IPS DF 6.9 (cell line): Measurements from ENCODE around the gene OR13J1.
A peak's percentile ranks its signal among the peaks of the same experiment; 100 is the strongest.

ENCODE experiments used
- DNase-seq: peaks from one replicate; pipeline ENCODE4 v3.0.0-alpha.2; 2013; ENCODE audit warnings: low read depth, low spot score
- H3K27ac ChIP-seq: one replicate; pipeline ENCODE4 v1.5.1; 2013; ENCODE audit warnings: low read length, control low read depth
- H3K27me3 ChIP-seq: 2 replicates; pipeline ENCODE4 v1.6.1; 2013; ENCODE audit warnings: mild to moderate bottlenecking, low read length; ENCODE audit not compliant: control insufficient read depth, insufficient read depth
- H3K36me3 ChIP-seq: 2 replicates; pipeline ENCODE4 v1.6.1; 2013; ENCODE audit warnings: low read length; ENCODE audit not compliant: control insufficient read depth, insufficient read depth
- H3K4me1 ChIP-seq: 2 replicates; pipeline ENCODE4 v1.6.1; 2013; ENCODE audit warnings: low read length; ENCODE audit not compliant: control insufficient read depth, insufficient read depth
- H3K4me3 ChIP-seq: 2 replicates; pipeline ENCODE4 v1.5.1; 2013; ENCODE audit warnings: mild to moderate bottlenecking, low read length
- H3K9me3 ChIP-seq: 2 replicates; pipeline ENCODE4 v1.6.1; 2013; ENCODE audit warnings: low read length, inconsistent platforms; ENCODE audit not compliant: control insufficient read depth, insufficient read depth
- WGBS: extraction: QIAGEN DNeasy Blood & Tissue Kit; methylation state at CpG from one replicate; pipeline ENCODE4 v1.1.7; 2013; ENCODE audit warnings: mixed read lengths, missing lambda C conversion rate; ENCODE audit not compliant: insufficient read length, insufficient coverage; 5-methylcytosine and 5-hydroxymethylcytosine counted together

The OR13J1 gene

DNA sequence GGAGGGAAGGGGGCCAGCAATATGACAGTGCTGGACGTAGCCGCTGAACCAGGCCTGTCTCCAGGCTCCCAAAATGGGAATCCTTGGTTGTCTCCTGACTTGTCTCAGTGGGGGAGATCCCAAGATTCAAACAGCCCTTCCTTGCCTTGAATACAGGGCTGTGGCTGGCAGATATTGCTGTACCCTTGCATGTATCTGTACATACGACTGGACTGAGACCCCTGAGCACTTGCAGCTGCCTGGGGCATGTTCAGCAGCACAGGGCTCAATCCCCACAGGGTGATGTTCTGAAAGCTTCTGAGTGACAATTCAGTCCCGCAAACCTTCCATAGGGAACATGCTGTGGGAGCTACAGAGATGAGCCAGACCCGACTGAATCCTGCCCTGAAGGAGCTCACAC is 13.3 kb downstream of the OR13J1 start:
- Histone ChIP-seq H3K36me3 (peaks cover 4% of the 10 kb centered on the region; the same call in 1 of the 2 replicates), H3K27ac (no peak overlapping the region), H3K4me3 (no peak overlapping the region), H3K27me3 (no peaks in the 10 kb centered on the region), H3K4me1 (no peaks in the 10 kb centered on the region), H3K9me3 (no peaks in the 10 kb centered on the region)
- no peak for DNase-seq
- WGBS: no CpG with 5 or more reads among the region's 5 CpGs

DNA sequence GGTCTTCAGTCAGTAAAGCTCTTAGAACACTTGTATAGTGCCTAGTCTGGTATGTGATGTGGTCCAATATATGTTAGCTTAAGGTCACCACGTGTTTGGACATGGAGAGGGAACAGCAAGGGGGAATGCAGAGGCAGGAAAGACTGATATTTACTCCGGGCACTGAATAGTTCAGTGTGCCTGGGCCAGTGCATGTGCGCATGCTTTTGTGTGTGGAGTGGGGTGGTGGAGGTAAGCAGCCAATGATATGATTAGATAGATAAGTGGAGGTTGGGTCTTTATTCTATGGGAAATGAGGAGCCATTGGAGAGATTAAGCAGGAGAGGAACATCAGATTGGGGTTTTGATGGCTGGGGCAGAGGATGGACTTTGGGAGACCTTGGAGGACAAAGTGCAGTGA is 14.0 kb downstream of the OR13J1 start:
- no peak for DNase-seq
- Histone ChIP-seq H3K4me1 (no peaks in the 10 kb centered on the region), H3K36me3 (peaks cover 4% of the 10 kb centered on the region; the same call in 1 of the 2 replicates), H3K4me3 (no peak overlapping the region), H3K9me3 (no peaks in the 10 kb centered on the region), H3K27me3 (no peaks in the 10 kb centered on the region), H3K27ac (no peak overlapping the region)
- no CpG with 5 or more reads among the region's 3 CpGs for WGBS

DNA sequence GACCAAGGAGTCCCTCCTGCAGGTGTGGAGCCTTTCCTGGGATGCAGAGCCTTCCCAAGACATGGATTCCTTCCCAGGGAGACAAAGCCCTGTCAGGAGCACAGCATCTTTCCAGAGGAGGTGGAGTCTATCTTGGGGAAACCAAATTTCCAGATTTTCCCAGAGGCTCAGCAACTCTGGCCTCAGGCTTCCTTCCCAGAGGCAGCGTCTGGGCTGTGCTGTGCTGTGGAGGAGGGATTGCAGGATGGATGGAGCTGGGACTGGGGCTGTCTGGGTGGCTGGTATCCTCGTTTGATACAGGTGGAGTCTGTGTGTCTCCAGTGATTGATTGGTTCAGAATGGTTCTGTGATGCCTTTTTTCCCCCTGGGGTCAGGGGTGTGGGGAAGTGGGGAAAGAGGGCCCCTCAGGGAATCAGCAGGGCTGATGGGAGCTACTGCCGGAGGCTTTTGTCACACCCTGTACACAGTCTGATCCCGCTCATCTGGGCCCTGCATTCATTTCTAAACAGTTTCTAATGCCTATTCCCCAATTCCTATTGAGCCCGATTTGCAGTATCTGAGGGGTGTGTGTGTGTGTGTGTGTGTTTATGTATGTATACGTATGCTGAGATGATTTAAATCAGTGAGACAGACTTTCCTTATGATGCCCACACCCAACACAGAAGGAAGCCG is 16.0 kb downstream of the OR13J1 start:
- Histone ChIP-seq H3K27ac (no peak overlapping the region), H3K27me3 (no peaks in the 10 kb centered on the region), H3K4me1 (no peaks in the 10 kb centered on the region), H3K9me3 (no peaks in the 10 kb centered on the region), H3K4me3 (no peak overlapping the region), H3K36me3 (peaks cover 4% of the 10 kb centered on the region; the same call in 1 of the 2 replicates)
- WGBS: no CpG with 5 or more reads among the region's 7 CpGs
- DNase-seq: no peak

DNA sequence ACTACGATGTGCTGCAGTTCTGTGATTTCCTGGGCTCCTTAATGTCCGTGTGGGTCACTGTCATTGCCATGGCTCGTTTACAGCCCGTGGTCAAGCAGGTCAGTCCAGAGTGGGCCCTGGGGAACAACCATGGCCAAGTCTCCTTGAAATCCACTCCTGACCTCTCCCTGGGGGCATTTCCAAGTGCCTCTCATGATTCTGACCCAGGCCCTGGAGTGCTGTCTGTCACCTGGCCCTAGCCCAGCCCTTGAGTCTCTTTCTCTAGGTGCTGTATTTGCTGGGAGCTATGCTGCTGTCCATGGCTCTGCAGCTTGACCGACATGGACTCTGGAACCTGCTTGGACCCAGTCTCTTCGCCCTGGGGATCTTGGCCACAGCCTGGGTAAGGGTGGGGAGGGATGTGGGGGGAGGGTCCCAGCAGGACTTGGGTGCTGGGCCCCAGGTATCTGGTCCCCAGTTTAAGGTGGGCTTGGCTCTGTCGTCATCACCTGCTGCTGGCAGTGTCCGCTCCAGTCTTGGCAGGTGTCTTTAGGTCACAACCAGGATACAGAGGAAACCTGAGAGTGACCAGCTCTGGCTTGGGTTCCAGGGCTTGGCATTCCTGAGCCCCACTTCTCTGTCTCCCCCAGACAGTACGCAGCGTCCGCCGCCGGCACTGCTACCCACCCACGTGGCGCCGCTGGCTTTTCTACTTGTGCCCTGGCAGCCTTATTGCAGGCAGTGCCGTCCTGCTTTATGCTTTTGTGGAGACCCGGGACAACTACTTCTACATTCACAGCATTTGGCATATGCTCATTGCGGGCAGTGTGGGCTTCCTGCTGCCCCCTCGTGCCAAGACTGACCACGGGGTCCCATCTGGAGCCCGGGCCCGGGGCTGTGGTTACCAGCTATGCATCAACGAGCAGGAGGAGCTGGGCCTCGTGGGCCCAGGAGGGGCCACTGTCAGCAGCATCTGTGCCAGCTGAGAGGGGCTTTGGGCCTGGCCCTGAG is 17.0 kb downstream of the OR13J1 start:
- WGBS: no CpG with 5 or more reads among the region's 25 CpGs
- DNase-seq: no peak
- Histone ChIP-seq H3K27ac (no peak overlapping the region), H3K4me3 (no peak overlapping the region), H3K36me3 (peaks cover 4% of the 10 kb centered on the region; the same call in 1 of the 2 replicates), H3K27me3 (no peaks in the 10 kb centered on the region), H3K9me3 (no peaks in the 10 kb centered on the region), H3K4me1 (no peaks in the 10 kb centered on the region)

DNA sequence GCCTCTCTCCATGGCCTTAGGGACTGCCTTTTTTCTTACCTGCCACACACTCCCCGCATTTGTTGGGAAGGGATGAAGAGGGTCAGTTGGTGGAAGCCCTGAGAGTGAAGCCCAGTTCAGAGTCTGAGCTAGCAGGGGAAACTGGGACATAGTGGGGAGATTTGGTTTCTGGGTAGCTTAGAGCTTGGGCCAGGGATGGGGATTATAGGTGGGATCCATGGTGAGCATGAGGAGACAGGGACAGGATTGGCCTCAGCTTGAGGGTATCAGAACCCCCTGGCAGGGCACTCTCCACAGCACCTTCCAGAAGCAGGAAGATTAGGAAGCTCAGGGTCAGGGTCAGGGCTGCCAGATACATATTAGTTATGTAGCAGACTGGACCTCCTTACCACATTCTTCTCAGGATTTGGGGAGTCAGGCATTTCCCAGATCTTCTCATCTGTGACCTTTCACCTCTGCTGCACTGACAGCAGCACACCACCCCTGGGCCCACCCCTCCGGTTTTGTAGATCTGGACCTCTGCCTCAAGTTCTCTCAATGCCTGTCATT is 17.9 kb downstream of the OR13J1 start:
- H3K4me3 ChIP-seq: no peak overlapping the region
- H3K27ac ChIP-seq: no peak overlapping the region
- DNase-seq: no peak
- no CpG with 5 or more reads among the region's 2 CpGs for WGBS
- H3K4me1 ChIP-seq: no peaks in the 10 kb centered on the region
- H3K36me3 ChIP-seq: peaks cover 4% of the 10 kb centered on the region; the same call in 1 of the 2 replicates
- H3K27me3 ChIP-seq: no peaks in the 10 kb centered on the region
- no peaks in the 10 kb centered on the region for H3K9me3 ChIP-seq

DNA sequence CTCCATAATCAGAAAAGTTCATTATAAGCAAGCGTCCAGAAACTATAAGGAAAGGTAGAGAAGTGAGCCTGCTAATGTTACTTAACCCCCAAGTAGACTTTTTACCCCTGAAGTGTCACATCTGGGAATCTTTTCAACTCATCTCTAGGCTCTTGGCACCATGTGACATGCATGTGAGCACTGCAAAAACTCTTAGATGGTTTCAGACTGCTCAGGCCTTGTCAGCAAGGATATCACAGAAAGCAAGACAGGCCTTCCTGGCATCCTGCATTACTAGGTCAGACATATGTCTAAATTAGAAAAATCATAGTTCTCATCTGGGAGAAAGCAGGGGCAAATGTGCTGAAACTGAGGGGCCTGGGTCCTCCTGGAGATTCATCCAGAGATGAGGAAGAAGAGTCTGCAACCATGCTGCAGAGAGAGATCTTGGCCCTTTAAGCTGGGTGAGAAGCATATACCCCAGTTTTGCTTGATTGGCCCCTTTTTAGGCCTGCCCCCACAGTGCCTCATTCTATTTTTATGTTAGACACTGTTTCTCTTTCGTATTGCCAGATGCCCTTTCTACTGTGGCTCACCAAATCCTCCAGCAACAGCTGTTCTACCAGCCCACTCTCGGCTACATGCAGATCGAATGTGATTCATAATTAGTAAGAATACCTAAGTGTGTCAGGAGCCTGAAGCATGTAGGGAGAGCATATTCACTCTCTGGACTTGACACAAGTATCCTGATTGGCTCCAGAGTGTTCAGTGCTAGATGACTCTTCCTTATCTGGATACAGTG is 22.2 kb downstream of the OR13J1 start:
- DNase-seq: no peak

DNA sequence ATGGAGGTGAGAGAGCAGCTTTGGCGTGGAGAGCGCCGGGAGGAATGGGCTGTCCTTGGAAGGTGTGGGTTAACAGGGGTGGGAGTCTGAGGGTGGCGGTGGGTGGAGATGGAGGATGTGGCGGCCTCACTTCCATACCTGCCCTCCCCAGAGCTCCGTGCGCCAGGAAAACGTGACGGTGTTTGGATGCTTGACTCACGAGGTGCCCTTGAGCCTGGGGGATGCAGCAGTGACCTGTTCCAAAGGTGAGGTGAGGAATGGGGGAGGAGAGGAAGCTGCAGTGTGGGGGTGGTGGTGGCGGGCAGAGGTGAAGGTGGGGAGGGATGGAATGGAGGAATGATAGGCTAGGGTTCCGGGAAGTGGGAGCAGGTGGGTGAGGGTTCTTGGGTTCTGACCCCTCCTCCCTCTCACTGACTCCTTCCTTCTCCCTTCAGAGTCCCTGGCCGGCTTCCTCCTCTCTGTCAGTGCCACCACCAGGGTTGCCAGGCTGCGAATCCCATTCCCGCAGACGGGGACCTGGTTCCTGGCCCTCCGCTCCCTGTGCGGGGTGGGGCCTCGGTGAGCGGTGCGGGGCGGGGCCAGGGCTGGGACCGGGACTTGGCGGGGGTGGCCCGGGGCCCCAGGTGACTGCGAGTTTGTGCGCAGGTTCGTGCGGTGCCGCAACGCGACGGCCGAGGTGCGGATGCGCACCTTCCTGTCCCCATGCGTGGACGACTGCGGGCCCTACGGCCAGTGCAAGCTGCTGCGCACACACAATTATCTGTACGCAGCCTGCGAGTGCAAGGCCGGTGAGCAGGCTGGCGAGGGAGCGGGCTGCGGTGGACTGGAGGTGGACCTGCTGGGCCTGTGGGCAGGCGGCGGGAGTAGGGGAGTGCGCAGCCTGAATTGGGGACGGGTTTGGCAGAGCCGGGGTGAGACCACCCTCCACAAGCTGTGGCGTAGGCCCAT is 24.1 kb downstream of the OR13J1 start:
- Histone ChIP-seq H3K36me3 (0 out of 2 replicates have a peak, but pooled peaks cover 3% of the 10 kb centered on the region), H3K9me3 (no peaks in the 10 kb centered on the region), H3K27me3 (no peaks in the 10 kb centered on the region), H3K4me3 (peak overlapping the region; percentile 75), H3K4me1 (peaks cover 8% of the 10 kb centered on the region), H3K27ac (no peak overlapping the region)
- WGBS: no CpG with 5 or more reads among the region's 53 CpGs
- DNase-seq: no peak

More for the DNA sequence above, 22.2 kb downstream of the OR13J1 start:
- H3K9me3 ChIP-seq: no peaks in the 10 kb centered on the region
- H3K4me1 ChIP-seq: peaks cover 8% of the 10 kb centered on the region
- H3K36me3 ChIP-seq: 0 out of 2 replicates have a peak, but pooled peaks cover 3% of the 10 kb centered on the region
- H3K27me3 ChIP-seq: no peaks in the 10 kb centered on the region
- no CpG with 5 or more reads among the region's 4 CpGs for WGBS
- no peak overlapping the region for H3K4me3 ChIP-seq
- no peak overlapping the region for H3K27ac ChIP-seq

DNA sequence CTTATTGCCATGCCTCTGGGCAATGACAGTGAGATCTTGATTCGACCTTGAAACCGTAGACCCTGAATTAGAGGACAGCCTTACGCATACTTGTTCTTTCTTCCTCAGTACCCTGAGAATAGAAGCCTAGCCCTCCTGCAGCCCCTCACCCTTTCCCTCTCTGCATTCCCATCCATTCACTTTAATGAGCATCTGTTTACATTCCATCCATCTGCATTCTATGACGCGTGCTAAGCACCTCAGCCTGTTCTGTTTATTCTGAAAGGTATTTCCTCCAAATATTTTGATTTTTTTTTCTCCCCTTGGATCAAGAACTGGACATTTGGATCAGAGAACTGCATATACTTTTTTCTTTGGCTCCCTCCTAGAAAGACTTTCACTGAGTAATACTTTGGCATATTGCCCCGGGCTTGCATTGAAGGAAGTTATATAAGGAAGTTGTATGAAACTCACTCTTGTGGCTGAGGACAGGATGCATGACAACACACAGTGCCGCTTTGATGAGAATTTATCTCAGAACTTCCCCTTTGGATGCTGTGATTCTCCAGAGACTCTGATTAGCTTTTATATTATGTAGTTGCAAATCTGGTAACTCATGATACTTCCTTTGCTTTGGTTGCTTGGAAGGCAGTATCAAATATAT is 25.5 kb downstream of the OR13J1 start:
- H3K4me1 ChIP-seq: peaks cover 8% of the 10 kb centered on the region
- WGBS: no CpG with 5 or more reads among the region's 7 CpGs
- H3K27ac ChIP-seq: no peak overlapping the region

DNA sequence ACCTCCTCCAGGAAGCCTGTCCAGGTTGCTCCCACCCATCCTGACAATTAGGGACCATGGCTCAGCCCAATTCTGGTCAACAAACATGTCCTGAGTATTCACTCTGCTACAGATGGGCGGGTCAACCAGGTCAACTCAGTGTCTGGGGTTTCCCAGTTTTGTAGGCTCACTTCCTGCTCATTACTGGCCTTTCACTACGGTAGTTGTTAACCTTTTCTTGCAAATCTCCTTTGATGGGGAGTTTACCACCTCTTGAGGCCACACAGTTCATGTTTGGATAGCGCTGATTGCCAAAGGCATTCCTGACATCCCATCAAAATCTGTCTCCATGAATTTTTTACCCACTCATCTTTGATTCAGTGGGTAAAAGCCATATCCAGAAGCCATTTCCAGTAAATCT is 27.4 kb downstream of the OR13J1 start:
- Histone ChIP-seq H3K4me1 (peaks cover 8% of the 10 kb centered on the region), H3K27me3 (no peaks in the 10 kb centered on the region), H3K9me3 (no peaks in the 10 kb centered on the region), H3K27ac (no peak overlapping the region), H3K4me3 (no peak overlapping the region), H3K36me3 (0 out of 2 replicates have a peak, but pooled peaks cover 3% of the 10 kb centered on the region)
- WGBS: no CpG with 5 or more reads among the region's 3 CpGs
- DNase-seq: no peak

More for the DNA sequence above, 25.5 kb downstream of the OR13J1 start:
- 0 out of 2 replicates have a peak, but pooled peaks cover 3% of the 10 kb centered on the region for H3K36me3 ChIP-seq
- no peaks in the 10 kb centered on the region for H3K9me3 ChIP-seq
- no peaks in the 10 kb centered on the region for H3K27me3 ChIP-seq
- DNase-seq: no peak
- H3K4me3 ChIP-seq: no peak overlapping the region
